Measurements from ENCODE around the gene USH2A.

USH2A gene

DNA sequence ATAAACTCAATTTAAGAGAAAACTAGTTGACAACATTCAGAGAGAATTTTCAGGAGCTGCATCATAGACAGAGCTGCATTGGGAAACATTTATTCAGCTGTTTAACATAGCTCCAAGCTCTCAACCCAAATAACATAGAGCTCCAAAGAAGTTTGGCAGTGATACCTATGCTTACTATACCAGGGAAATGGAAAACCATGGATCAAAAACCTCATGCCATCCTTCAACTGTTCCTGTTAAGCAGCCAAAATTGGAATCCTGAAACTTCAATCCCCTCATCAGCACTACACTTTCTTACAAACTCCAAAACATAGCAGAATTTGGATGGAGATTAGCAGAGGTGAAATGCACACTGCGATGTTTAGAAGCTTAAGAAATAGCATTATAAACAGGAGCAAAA is 164.4 kb downstream of the USH2A start:
- no peak for DNase-seq

DNA sequence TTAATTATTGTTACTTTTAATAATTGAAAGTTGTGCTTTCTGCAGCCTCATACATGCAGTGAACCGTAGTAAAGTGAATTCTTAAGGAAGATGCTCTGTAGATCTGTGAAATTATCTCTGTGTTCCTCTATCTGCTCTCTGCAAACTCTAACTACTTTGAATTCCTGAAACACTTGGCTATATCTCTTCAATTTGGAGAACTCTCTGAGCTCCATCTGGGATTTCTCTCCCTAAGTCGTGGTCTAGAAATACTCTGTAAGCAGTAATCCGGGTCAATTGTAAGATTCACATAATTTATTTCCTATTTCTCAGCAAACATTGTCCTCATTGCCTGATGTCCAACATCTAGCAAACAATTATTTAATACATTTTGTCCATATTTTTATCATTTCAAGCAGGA is 164.9 kb downstream of the USH2A start:
- no peak for DNase-seq

DNA sequence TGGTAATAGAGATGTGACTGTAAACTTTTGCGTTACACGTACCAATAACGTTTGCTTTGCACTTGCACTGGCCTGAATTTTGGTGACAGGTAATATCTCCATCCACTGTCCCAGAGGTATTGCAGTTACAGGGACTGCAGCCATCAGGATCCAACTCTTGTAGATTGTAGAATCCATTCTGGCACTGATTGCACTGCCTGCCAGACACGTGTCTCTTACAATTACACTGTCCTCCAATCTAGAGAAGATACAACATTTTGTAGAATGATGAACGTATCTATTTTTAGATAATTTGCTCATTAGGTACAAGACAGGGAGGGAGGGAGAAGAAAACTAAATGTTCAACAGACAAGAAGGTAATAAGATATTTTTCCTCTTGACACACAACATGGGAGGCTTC is 172.4 kb downstream of the USH2A start:
- no peak for DNase-seq

- DNase-seq: no peak
Measured at GRCh38 chr1:216248628-216249027, 174.6 kb downstream of the USH2A start.

DNA sequence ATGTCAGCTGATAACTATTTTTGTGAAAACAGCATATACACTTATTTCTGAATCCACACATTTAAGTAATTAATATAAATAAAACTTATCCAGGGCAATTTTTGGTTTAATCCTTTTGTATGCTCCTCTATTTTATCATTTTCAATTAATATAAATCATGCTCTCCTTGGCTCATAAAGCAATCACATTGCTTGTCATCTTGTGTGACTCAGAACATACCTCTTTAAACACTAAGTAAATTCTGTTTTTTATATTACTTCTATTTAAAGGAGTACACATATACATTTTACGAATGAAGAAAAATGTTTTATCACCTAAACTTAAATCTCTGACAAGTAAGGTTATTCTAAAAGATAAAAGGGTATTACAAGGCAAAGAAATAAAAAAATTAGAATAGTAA is 175.3 kb downstream of the USH2A start:
- no peak for DNase-seq

- DNase-seq: no peak
Measured at GRCh38 chr1:216246577-216247203, 176.6 kb downstream of the USH2A start.

DNA sequence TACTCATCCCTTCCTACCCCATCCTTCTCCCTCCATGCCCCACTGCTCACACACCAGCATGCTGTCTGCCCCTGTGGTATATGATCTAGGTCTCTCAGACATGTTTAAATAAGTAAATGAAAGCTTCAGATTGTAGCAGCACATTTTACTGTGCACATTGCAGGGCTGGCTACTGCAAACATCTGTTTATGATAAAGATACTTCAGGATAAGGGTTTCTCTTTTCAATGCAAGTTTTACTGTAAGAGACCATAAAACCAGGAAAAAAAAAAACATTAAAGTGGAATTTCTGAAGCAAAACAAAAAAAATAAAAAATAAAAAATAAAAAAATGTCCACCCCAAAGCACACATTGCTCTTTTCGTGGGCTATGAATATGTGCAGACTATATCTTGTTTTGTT is 184.4 kb downstream of the USH2A start:
- DNase-seq: no peak

DNA sequence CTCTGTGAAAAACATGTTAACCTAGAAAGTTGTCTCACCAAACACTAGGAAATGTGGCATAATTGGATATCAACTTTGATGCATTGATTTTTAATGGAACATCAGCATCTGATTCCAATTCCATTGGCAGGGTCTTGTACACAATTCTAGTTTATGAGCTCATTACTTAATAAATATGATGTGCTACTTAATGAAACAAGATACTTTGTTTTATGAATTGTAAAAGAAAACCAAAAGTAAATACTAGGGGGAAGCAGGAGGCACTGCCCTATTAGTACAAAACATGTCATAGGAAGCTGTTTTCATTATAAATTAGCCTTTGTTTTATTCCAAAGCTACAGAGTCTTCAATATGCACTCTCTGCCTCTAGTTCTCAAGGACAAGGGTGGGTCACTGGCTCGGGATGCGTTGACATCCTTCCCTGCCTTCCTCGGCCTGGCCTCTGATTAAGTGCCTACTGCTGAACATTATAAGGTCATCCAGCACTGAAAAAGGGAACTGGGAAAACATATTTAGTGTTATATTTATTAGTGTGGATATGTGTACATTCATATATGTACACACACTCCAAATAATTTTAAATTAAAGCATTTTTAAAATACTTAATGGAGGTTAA is 185.2 kb downstream of the USH2A start:
- DNase-seq: no peak

DNA sequence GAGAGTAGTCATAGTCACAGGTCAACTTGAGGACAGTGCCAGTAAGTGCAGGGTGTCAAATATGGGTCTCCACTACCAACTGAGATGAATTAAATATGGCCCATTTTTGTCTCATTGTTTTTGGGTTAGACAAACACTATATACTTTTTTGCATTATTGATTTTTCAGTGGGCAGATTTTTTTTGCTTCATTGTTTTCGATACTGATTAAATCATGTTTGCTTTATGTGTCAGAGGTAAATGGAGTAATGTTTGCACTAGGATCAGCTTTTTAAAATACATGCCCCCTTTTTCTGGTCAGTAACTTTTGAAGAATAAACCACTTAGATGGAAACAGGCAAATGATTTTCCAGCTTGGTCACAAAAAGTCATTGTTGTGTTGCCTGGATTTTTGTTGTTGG is 199.0 kb downstream of the USH2A start:
- no peak for DNase-seq

GRCh38 chr1:216223486-216223885 is 199.8 kb downstream of the USH2A start:
- DNase-seq: no peak

DNA sequence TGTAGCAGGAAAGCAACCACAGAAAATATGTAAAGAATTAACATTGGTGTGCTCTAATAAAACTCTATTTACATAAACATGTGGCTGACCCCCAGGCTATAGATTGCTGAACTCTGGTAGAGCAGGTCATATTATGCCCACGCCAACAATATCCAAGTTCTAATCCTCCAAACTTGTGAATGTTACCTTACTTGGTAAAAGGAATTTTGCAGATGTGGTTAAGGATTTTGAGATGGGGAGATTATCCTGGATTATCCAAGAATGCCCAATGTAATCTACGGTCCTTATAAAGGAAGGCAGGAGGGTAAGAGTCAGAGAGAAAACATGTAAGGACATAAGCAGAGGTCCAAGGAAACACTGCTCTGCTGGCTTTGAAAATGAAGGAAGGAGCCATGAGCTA is 201.0 kb downstream of the USH2A start:
- no peak for DNase-seq

- DNase-seq: no peak
Measured at GRCh38 chr1:216221260-216221700, 202.0 kb downstream of the USH2A start.

- DNase-seq: no peak
Measured at GRCh38 chr1:216216305-216216704, 206.9 kb downstream of the USH2A start.

DNA sequence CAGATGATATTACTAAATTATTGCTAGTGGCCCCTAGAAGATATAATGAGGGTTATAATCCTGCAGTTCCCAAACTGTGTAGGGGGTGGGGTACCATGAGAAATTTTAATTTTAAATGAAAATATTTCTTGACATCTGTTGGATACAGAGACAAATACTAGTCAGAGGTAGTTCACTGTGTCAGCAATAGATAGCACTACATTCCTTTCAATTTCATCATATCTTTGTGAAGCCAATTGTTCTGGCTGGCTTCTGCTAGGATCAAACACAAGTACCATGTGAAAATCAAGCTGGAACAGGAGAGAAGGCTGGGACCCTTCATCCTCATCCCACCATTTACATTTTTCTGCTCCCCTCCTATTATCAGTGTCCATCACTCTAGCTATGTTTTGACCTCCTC is 208.1 kb downstream of the USH2A start:
- DNase-seq: no peak

- no peak for DNase-seq
Measured at GRCh38 chr1:216212826-216213225, 210.4 kb downstream of the USH2A start.

GRCh38 chr1:216210081-216210480 is 213.2 kb downstream of the USH2A start:
- DNase-seq: no peak

GRCh38 chr1:216209125-216209524 is 214.1 kb downstream of the USH2A start:
- no peak for DNase-seq

DNA sequence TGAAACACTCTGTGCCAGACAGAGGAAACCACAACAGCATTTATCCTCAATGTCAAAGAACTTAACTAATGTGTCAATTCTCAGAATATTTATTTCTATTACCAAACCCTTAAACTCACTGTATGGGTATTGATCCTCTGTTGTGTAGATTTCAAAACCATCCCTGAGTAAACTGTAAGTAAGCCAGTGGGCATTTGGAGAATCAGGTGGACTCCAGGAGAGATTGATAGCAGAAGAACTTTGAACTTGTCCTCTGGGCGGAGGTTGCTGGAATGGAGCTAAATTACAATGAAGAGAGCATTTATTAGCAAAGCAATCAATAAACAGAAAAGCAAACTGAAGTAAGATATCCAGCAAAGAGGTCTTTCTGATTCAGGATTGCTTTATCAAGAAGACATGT is 216.1 kb downstream of the USH2A start:
- DNase-seq: no peak

- no peak for DNase-seq
Measured at GRCh38 chr1:216205176-216205575, 218.1 kb downstream of the USH2A start.

DNA sequence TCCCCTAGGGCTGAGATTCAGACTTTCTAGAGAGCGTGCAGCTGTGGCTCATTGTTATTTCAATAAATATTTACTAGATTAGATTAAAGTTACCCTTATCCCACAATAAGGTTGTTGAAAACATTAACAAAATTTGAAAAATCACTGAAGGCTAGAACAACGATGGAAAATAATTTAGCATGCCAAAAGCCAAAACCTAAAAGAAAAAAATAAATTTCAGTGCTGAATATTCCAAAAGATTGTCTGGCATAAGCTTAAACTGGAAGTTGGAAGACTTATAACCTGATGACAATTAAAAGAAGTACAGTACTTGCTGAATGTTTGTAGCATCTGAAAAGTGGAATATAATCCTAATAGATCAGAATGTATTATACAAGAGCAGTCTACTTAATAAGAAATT is 221.3 kb downstream of the USH2A start:
- DNase-seq: no peak

DNA sequence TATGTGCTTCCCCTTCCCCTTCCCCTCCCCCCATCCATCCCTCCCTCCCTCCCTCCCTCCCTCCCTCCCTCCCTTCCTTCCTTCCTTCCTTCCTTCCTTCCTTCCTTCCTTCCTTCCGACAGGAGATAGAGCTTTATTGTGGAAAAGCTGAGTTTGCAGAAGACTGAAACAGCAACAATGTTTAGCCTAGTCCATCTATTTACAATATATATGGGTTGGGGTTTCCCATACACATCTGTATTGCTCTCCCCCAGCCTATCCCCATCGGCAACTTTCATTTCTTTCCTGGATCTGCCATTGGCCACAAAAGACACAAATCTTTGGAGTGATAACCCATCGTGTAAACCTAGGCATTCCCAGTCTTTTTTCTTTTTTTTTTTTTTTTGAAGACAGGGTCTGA is 222.3 kb downstream of the USH2A start:
- DNase-seq: no peak

DNA sequence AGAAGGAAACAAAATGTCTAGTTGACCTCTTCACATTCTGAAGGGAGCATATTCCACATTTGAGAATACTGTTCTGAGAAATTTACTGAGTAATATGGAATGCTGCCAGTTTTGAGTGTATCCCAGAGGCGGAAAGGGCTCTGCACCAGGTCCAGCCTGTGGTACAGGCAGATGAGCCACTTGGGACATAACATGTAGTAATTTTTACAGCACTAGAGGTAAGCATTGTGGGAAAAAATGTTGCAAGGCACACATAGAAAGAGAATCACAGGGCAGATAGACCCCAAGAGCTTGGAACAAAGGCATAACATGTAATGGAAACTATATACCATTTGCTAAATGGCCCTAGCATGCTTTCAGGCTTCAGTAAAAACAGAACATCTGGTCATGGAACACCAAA is 228.5 kb downstream of the USH2A start:
- no peak for DNase-seq

- no peak for DNase-seq
Measured at GRCh38 chr1:216193839-216194443, 229.3 kb downstream of the USH2A start.

DNA sequence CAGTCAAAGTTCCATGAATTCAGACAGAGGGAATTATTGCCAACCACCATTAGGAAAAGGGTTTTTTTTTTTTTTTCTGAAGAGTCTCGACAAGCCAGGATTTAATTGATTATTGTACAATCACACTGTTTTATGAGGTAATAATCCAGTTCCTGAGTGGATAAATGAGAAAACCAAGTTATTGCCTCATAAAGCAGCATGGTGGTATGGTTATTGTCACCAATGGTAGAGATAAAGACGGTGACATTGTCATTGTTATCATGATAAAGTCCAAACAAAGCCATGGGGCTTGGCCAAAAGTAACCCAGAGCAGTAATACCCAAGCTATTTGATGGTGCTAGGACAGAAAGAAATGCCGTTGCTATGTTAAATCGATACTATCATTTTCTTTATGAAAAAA is 232.8 kb downstream of the USH2A start:
- DNase-seq: no peak

DNA sequence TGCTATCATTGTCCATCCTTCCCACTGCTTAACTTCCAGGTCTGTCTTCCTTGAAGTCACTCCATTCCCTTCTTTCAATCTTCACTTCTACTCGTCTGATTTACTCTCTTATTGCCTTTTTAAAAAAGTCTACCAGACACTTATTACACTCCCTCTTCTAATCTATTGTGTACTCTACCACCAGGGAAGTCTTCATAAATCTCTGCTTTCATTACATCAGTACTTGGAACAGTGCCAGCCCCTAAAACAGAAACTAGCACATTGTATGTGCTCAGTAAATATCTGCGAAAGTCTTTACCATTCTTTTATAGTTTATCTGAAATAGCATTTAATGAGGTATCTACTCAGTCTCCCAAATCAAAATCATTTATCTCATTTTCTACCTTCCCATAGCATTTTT is 236.4 kb downstream of the USH2A start:
- no peak for DNase-seq
